DND-41 (cell line): ENCODE results near the gene ANKRD11.

ENCODE experiments used
- CTCF ChIP-seq: IDR thresholded peaks from 2 replicates; pipeline ENCODE4 v1.5.1; 2012; ENCODE audit warnings: borderline replicate concordance, low read length, moderate library complexity, mild to moderate bottlenecking; ENCODE audit not compliant: poor library complexity, severe bottlenecking; ENCODE audit errors: extremely low read depth
- EZH2 ChIP-seq: IDR thresholded peaks from 3 replicates; pipeline ENCODE4 v1.6.1; 2012; ENCODE audit warnings: borderline replicate concordance, low read depth, mild to moderate bottlenecking, moderate library complexity, low read length, inconsistent platforms; ENCODE audit not compliant: severe bottlenecking

GRCh38 chr16:89395150-89396142 lies 94.9 kb downstream of the ANKRD11 start:
- TF ChIP-seq CTCF (no peak), EZH2 (no peak)
